ENCODE data around the gene FRMPD4.

GRCh38 chrX:12363216-12363615, 224.9 kb downstream of the FRMPD4 start:
- no peak for TF ChIP-seq CTCF (conservative IDR thresholded peaks at IDR 0.05; ENCODE audit: low read length)
- TF ChIP-seq EZH2phosphoT487 (IDR thresholded peaks at IDR 0.05; ENCODE audit: borderline replicate concordance): no peak
